H1 (cell line): ENCODE data around the gene MANSC1. TPM values are rescaled to one million over a fixed set of nuclear protein-coding genes. Genes with fewer than 3 reads are reported as not detected.

Experiments
- CTCF ChIA-PET: fragments of 300-600 bp; sonication (Branson Sonifier 250); formaldehyde crosslinking; loops from one replicate; lab custom pipeline; 2021; ENCODE audit not compliant: partially characterized antibody; lab: Charles Lee
- POLR2A ChIA-PET: fragments of 300-600 bp; sonication (Branson Sonifier 250); formaldehyde crosslinking; loops from one replicate; lab custom pipeline; 2021; ENCODE audit warnings: inconsistent platforms; ENCODE audit not compliant: partially characterized antibody; lab: Charles Lee
- DNase-seq, 2 experiments: peaks; one replicate each; pipeline versions ENCODE4 v3.0.0 to v3.0.0-alpha.2; 2010 to 2022; ENCODE audit warnings: low spot score in 2 of 2, low read depth in 1 of 2, mixed read lengths in 1 of 2
- FAIRE-seq: peaks from 2 replicates; lab custom pipeline; 2011; peaks lifted over from hg19 to GRCh38; lab: Jason Lieb, UNC
- H2AFZ ChIP-seq: 2 replicates; pipeline ENCODE4 v1.8.1; 2012; ENCODE audit warnings: low read length, inconsistent platforms
- H2AK5ac ChIP-seq: 2 replicates; pipeline ENCODE4 v1.6.1; 2013; ENCODE audit warnings: low read depth, low read length
- H2BK120ac ChIP-seq: replicated peaks from 2 replicates; pipeline ENCODE3; 2013; ENCODE audit warnings: low read depth, low read length, inconsistent platforms
- H2BK12ac ChIP-seq: 2 replicates; pipeline ENCODE4 v1.6.1; 2013; ENCODE audit warnings: low read depth, low read length
- H2BK15ac ChIP-seq: 2 replicates; pipeline ENCODE4 v1.6.1; 2013; ENCODE audit warnings: low read length
- H2BK20ac ChIP-seq: 2 replicates; pipeline ENCODE4 v1.6.1; 2013; ENCODE audit warnings: low read length
- H2BK5ac ChIP-seq: 2 replicates; pipeline ENCODE4 v1.6.1; 2013; ENCODE audit warnings: low read depth, low read length
- H3K14ac ChIP-seq: 2 replicates; pipeline ENCODE4 v1.6.1; 2013; ENCODE audit warnings: inconsistent platforms; ENCODE audit not compliant: insufficient read length
- H3K18ac ChIP-seq: 2 replicates; pipeline ENCODE4 v1.6.1; 2013; ENCODE audit warnings: low read length; ENCODE audit errors: extremely low read depth
- H3K23ac ChIP-seq: 2 replicates; pipeline ENCODE4 v1.6.1; 2013; ENCODE audit warnings: inconsistent platforms; ENCODE audit not compliant: insufficient read length
- H3K23me2 ChIP-seq: 2 replicates; pipeline ENCODE4 v1.6.1; 2013; ENCODE audit warnings: low read depth, low read length
- H3K27ac ChIP-seq: 2 replicates; pipeline ENCODE4 v1.6.1; 2011; ENCODE audit warnings: low read depth, low read length, inconsistent platforms
- H3K27me3 ChIP-seq, 4 experiments: replicated peaks in 1 of 4; 1 replicate in 1 of 4; 2 replicates in 3 of 4; pipeline versions ENCODE4 v1.6.1 to v1.8.1; 2011 to 2013; ENCODE audit warnings: low read length in 3 of 4, mild to moderate bottlenecking in 3 of 4, inconsistent platforms in 2 of 4, mixed read lengths in 2 of 4, moderate library complexity in 1 of 4; ENCODE audit not compliant: control insufficient read depth in 3 of 4, insufficient read depth in 3 of 4; ENCODE audit errors: extremely low read depth in 1 of 4
- H3K36me3 ChIP-seq, 4 experiments: 2 replicates each; pipeline versions ENCODE4 v1.6.1 to v1.8.1; 2011 to 2013; ENCODE audit warnings: mild to moderate bottlenecking in 4 of 4, low read length in 3 of 4, moderate library complexity in 2 of 4, control low read depth in 1 of 4, inconsistent platforms in 1 of 4; ENCODE audit not compliant: insufficient read depth in 4 of 4, control insufficient read depth in 2 of 4
- H3K4ac ChIP-seq: replicated peaks from 2 replicates; pipeline ENCODE3; 2013; ENCODE audit warnings: low read length, low read depth, mixed read lengths, inconsistent platforms; ENCODE audit not compliant: insufficient read length
- H3K4me1 ChIP-seq, 4 experiments: replicated peaks in 1 of 4; 1 replicate in 1 of 4; 2 replicates in 3 of 4; pipeline versions ENCODE4 v1.6.1 to v1.8.1; 2011 to 2013; ENCODE audit warnings: low read length in 3 of 4, inconsistent platforms in 2 of 4, mixed read lengths in 1 of 4; ENCODE audit not compliant: insufficient read depth in 4 of 4, control insufficient read depth in 3 of 4
- H3K4me2 ChIP-seq, 2 experiments: 2 replicates each; pipeline versions ENCODE4 v1.6.1 to v1.8.1; 2011 to 2013; ENCODE audit warnings: low read depth in 2 of 2, low read length in 2 of 2, control low read depth in 1 of 2, inconsistent platforms in 1 of 2, mild to moderate bottlenecking in 1 of 2; ENCODE audit not compliant: insufficient read depth in 1 of 2
- H3K4me3 ChIP-seq, 4 experiments: fragments of 200-600, 300-600 bp in 1 of 4; sonication (generic), shearing (Covaris generic), sonication (Bioruptor Twin) in 1 of 4; 2 replicates each; pipeline versions ENCODE4 v1.5.1 to v1.8.1; 2011 to 2016; ENCODE audit warnings: low read length in 4 of 4, low read depth in 3 of 4, control low read depth in 2 of 4, inconsistent platforms in 2 of 4, mild to moderate bottlenecking in 2 of 4, mixed read lengths in 1 of 4, moderate library complexity in 1 of 4; ENCODE audit not compliant: insufficient read depth in 2 of 4; ENCODE audit errors: extremely low read depth in 1 of 4
- H3K56ac ChIP-seq: replicated peaks from 2 replicates; pipeline ENCODE3; 2013; ENCODE audit warnings: low read depth, mild to moderate bottlenecking, mixed read lengths, low read length, inconsistent platforms; ENCODE audit not compliant: insufficient read length
- H3K79me1 ChIP-seq: 2 replicates; pipeline ENCODE4 v1.6.1; 2013; ENCODE audit warnings: low read depth, low read length, control low read depth
- H3K79me2 ChIP-seq, 2 experiments: 2 replicates each; pipeline versions ENCODE4 v1.6.1 to v1.8.1; 2012 to 2013; ENCODE audit warnings: low read length in 2 of 2, mild to moderate bottlenecking in 2 of 2, inconsistent platforms in 1 of 2; ENCODE audit not compliant: insufficient read depth in 2 of 2, control insufficient read depth in 1 of 2
- H3K9ac ChIP-seq, 4 experiments: replicated peaks in 1 of 4; 1 replicate in 1 of 4; 2 replicates in 3 of 4; pipeline versions ENCODE4 v1.6.1 to v1.8.1; 2011 to 2013; ENCODE audit warnings: low read depth in 3 of 4, low read length in 3 of 4, control low read depth in 2 of 4, mild to moderate bottlenecking in 2 of 4, moderate library complexity in 2 of 4, inconsistent platforms in 1 of 4; ENCODE audit errors: extremely low read depth in 1 of 4
- H3K9me3 ChIP-seq, 2 experiments: 2 replicates each; pipeline versions ENCODE4 v1.6.1 to v1.8.1; 2012 to 2013; ENCODE audit warnings: mild to moderate bottlenecking in 2 of 2, moderate library complexity in 2 of 2, control low read depth in 1 of 2, inconsistent platforms in 1 of 2, low read depth in 1 of 2, low read length in 1 of 2, mixed read lengths in 1 of 2; ENCODE audit not compliant: insufficient read depth in 2 of 2
- H4K20me1 ChIP-seq, 2 experiments: replicated peaks in 1 of 2; 2 replicates each; pipeline versions ENCODE3 to v1.8.1; 2011 to 2013; ENCODE audit warnings: inconsistent platforms in 2 of 2, low read length in 2 of 2, mild to moderate bottlenecking in 1 of 2; ENCODE audit not compliant: insufficient read depth in 2 of 2, control insufficient read depth in 1 of 2
- H4K5ac ChIP-seq: 2 replicates; pipeline ENCODE4 v1.6.1; 2013; ENCODE audit warnings: low read length, low read depth, mixed read lengths, inconsistent platforms; ENCODE audit not compliant: insufficient read length
- H4K8ac ChIP-seq: 2 replicates; pipeline ENCODE4 v1.8.0; 2013; ENCODE audit warnings: mild to moderate bottlenecking, moderate library complexity, low read length, inconsistent platforms; ENCODE audit not compliant: insufficient read depth; ENCODE audit errors: extremely low read depth
- H4K91ac ChIP-seq: replicated peaks from 2 replicates; pipeline ENCODE3; 2013; ENCODE audit warnings: low read length, mixed read lengths, inconsistent platforms; ENCODE audit not compliant: insufficient read length
- CBX5 ChIP-seq: fragments of 300-800, 300-1000 bp; sonication (generic); IDR thresholded peaks from 2 replicates; pipeline ENCODE4 v1.7.1; 2016; ENCODE audit warnings: antibody characterized with exemption, low read length, low read depth
- POLR2AphosphoS5 ChIP-seq: IDR thresholded peaks from 2 replicates; pipeline ENCODE4 v1.6.1; 2011; ENCODE audit warnings: low read depth, low read length
- RXRA ChIP-seq: IDR thresholded peaks from 2 replicates; pipeline ENCODE4 v1.6.1; 2011; ENCODE audit warnings: low read depth, mild to moderate bottlenecking, low read length, moderate library complexity; ENCODE audit not compliant: insufficient read depth
- SP4 ChIP-seq: IDR thresholded peaks from 2 replicates; pipeline ENCODE4 v1.6.1; 2012; ENCODE audit warnings: low read length, inconsistent platforms
- WGBS, 2 experiments: shearing (Covaris generic) in 1 of 2; methylation state at CpG; one replicate each; pipeline versions ENCODE4 v1.1.6 to v1.1.7; 2013 to 2015; ENCODE audit warnings: low lambda C conversion rate in 2 of 2, mixed read lengths in 2 of 2, inconsistent platforms in 1 of 2, low coverage in 1 of 2, missing lambda C conversion rate in 1 of 2; ENCODE audit not compliant: insufficient replicate concordance in 2 of 2, insufficient coverage in 1 of 2, insufficient read length in 1 of 2; ENCODE audit errors: extremely low coverage in 1 of 2, missing lambda C conversion rate in 1 of 2; 5-methylcytosine and 5-hydroxymethylcytosine counted together
- polyA plus RNA-seq, 7 experiments: library from polyadenylated mRNA; depleted of rRNA in 3 of 7; stranded (reverse) in 5 of 7; unstranded in 2 of 7; fragments of >200 nt in 5 of 7; fragments of 200-250 nt in 2 of 7; gene quantifications; 1 replicate in 5 of 7; 2 replicates in 1 of 7; 4 replicates in 1 of 7; pipeline versions ENCODE4 v1.2.1 to v1.2.3, GENCODE V29; 2011 to 2013; ENCODE audit warnings: missing spikeins in 2 of 7, mixed read lengths in 2 of 7
- total RNA-seq: library from RNA; stranded (reverse); fragmentation: NEBNext Ultra II Directional; extraction: Animal tissue kit (Norgen Biotek cat#: 25700); gene quantifications from 2 replicates; pipeline ENCODE4 v1.2.1, GENCODE V29; 2021

MANSC1 gene
- total and polyA plus RNA-seq, 2 of the 8 experiments (the other 6 are each of a cell fraction or from before 2014, with no cell fraction given), result 2.0 to 8.9 TPM

GRCh38 chr12:12350868-12351463 lies 924 bp upstream of the MANSC1 start:
- Histone ChIP-seq H3K9ac (no peak overlapping the region), H3K79me1 (no peaks in the 10 kb centered on the region), H4K20me1 (no peaks in the 10 kb centered on the region), H3K79me2 (no peaks in the 10 kb centered on the region), H2BK120ac (no peak overlapping the region), H3K4me2 (peak overlapping the region in 1 of 2 experiments; percentile 58; a peak in 2 of 4 replicates), H4K8ac (no peak overlapping the region), H2BK5ac (no peak overlapping the region), H3K56ac (no peak overlapping the region), H3K18ac (no peak overlapping the region), H3K23me2 (peaks cover 7% of the 10 kb centered on the region; the same call in 1 of the 2 replicates), H3K23ac (no peak overlapping the region), H2AFZ (no peak overlapping the region), H4K5ac (no peak overlapping the region), H3K9me3 (0 out of 4 replicates have a peak, but pooled peaks cover 0 to 2% of the 10 kb centered on the region in 2 experiments), H3K4ac (no peak overlapping the region), H2BK15ac (no peak overlapping the region), H2BK12ac (no peak overlapping the region), H3K27me3 (0 out of 7 replicates have a peak, but pooled peaks cover 0 to 4% (median 0%) of the 10 kb centered on the region in 4 experiments), H3K4me3 (peak overlapping the region in 1 of 4 experiments; percentile 65; a peak in 3 of 8 replicates), H2BK20ac (no peak overlapping the region), H3K27ac (no peak overlapping the region), H3K4me1 (peaks cover 0 to 3% (median 1%) of the 10 kb centered on the region in 4 experiments; a peak in 3 of 7 replicates), H4K91ac (no peak overlapping the region), H3K36me3 (no peaks in the 10 kb centered on the region), H3K14ac (no peak overlapping the region), H2AK5ac (no peak overlapping the region)
- 84% methylated on average over 3 of the region's 3 CpGs; no CpG with 5 or more reads in 1 of the 2 experiments for WGBS, 2 experiments
- POLR2A ChIA-PET, result interaction anchor here (0.8 to 1.5 kb wide), 2 partner anchors 8 to 13 kb away, joined by 3 to 5 read pairs; no protein-coding TSS in a partner anchor
- TF ChIP-seq POLR2AphosphoS5, result no peak
- TF ChIP-seq SP4, result no peak
- TF ChIP-seq RXRA, result no peak
- no peak for TF ChIP-seq CBX5
- DNase-seq (no peak), FAIRE-seq (no peak)
- CTCF ChIA-PET, result interaction anchor here (0.5 to 1.6 kb wide), 7 partner anchors 11 to 365 kb away, joined by 3 to 5 read pairs (median 3); partner anchors contain the start of gene CDKN1B
